Suppressor macrophage treated with lipopolysaccharide for 1 hour (primary cell): ENCODE data around the gene GAS5.

Experiments
- DNase-seq, 3 donors: peaks; one replicate each; pipeline ENCODE4 v3.0.0-alpha.2; 2020 to 2022

The GAS5 gene

GRCh38 chr1:173823781-173824314, 43.9 kb downstream of the GAS5 start:
- DNase-seq: peak in 2 of 3 donors; percentile 38 to 51

DNA sequence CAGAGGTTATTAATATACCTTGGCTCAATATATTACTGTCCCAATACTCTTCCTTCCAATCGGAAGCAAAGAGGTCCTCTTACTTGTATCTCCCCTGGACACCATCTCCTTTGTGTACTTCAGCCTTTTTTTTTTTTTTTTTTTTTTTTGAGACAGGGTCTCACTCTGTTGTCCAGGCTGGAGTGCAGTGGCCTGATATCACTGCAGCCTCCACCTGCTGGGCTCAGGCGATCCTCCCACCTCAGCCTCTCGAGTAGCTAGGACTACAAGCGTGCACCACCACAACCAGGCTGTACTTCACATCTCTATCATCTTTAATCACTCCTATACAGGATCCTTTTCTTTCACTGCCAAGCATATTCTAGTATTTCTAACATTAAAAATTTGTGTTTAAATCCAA, 46.1 kb downstream of the GAS5 start:
- no peak for DNase-seq

- DNase-seq: no peak
Measured at GRCh38 chr1:173818459-173818858, 49.3 kb downstream of the GAS5 start.
